SH-SY5Y (cell line): ENCODE measurements around the gene TRAF5.

ENCODE experiments used
- GATA2 ChIP-seq: IDR thresholded peaks from 2 replicates; pipeline ENCODE4 v1.6.1; 2011; ENCODE audit warnings: mild to moderate bottlenecking, low read depth, low read length
- GATA3 ChIP-seq: IDR thresholded peaks from 2 replicates; pipeline ENCODE4 v1.6.1; 2011; ENCODE audit warnings: low read depth, mild to moderate bottlenecking, low read length, moderate library complexity

DNA sequence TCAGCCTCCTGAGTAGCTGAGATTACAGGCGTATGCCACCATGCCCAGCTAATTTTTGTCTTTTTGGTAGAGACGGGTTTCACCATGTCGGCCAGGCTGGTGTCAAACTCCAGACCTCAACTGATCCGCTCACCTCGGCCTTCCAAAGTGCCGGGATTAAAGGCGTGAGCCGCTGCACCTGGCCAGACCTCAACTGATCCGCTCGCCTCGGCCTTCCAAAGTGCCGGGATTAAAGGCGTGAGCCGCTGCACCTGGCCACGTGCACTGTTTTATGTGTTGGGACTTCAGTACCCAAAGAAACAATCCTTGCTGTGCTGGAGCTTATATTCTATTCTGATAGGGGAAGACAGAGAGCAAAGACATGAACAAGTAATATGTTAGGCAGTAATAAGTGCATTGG is 10.1 kb downstream of the TRAF5 start:
- TF ChIP-seq GATA2 = no peak
- TF ChIP-seq GATA3 = no peak
